Fibroblast of peridontal ligament (primary cell): Measurements from ENCODE around the gene JOSD2.
A peak's percentile ranks its signal among the peaks of the same experiment; 100 is the strongest.
"Not testable (repeated sequence)": the region's sequence is repeated elsewhere in the genome, so short reads cannot be mapped to it uniquely, and the experiment has no call there.

Experiments used
- DNase-seq: peaks from one replicate; pipeline ENCODE4 v3.0.0-alpha.2; 2010; ENCODE audit errors: extremely low read depth

Gene JOSD2

DNA sequence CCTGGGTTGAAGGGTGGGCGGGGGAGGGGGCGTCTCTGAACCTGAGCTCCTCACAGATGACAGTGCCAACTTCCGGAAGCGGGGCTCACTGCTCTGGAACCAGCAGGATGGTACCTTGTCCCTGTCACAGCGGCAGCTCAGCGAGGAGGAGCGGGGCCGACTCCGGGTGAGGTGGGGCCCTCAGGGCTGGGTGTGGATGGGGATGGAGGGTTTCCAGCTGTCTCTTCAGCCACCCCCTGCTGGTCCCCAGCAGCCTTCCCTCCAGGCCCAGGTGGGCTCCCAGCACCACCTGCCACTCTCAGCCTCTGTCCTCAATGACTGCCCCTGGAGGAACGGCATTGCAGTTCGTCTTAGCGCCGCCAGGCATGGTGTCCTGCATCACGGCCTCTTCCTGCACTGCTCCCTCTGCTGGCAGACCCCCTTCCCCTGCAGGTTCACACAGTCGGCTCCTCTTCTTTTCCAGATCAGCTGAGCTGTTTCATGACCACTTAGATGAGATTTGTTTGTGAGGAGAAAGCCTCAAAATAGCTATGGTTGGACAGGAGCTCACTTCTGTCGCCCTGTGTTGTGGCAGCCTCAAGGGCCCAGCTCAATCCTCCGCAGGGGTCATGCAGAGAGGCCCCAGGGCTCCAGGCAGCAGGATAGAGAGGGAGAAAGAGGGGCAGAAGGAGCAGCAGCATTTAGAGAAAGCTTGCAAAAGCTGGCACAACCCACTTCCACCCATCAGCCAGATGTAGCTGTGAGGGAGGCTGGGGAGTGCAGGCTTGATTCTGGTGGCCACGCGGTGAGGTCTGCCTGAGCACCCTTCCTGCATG, 31.9 kb downstream of the JOSD2 start:
- DNase-seq = peak; percentile 22

DNA sequence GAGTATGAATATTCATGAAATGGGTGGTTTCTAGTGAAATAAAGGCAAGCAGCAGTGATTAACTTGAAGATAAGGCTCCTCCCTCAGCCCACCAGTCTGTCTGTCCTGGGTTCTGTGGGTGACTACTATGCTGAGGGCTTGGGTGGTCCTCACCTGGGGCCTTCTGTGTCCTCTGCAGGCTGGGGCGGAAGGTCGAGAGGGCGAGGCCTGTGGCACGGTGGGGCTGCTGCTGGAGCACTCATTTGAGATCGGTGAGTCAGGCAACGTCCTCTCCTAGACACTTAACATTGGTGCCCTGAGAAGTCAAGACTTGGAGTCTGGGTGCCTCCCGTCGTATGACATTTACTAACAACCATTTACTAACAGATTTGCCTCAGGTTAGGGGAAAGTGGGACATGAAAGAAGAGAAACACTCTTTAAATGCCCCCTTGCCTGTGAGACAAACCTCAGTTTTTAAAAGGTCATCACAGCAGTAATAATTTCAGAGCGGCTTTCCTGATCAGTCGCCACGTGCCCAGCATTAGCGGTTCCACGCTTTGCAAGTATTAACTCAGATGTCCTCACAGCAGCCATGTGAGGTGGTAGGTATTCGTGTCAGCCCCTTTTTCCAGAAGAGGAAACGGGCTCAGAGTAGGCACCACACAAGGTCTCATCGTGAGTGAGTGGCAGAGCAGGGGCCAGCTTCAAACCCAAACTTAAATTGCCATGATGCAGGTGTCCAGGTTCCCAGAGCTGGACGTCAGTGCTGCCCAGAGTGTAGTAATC, 33.1 kb downstream of the JOSD2 start:
- no peak for DNase-seq

DNA sequence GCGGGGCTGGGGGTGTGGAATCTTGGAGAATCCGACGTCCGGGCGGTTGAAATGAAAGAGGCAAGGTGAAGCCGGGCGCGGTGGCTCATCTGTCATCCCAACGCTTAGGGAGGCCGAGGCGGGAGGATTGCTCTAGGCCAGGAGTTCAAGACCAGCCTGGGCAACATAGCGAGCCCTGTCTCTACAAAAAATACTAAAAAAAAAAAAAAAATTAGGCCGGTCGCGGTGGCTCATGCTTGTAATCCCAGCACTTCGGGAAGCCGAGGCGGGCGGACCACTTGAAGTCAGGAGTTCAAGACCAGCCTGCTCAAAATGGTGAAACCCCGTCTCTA, 34.1 kb downstream of the JOSD2 start:
- DNase-seq = no peak

DNA sequence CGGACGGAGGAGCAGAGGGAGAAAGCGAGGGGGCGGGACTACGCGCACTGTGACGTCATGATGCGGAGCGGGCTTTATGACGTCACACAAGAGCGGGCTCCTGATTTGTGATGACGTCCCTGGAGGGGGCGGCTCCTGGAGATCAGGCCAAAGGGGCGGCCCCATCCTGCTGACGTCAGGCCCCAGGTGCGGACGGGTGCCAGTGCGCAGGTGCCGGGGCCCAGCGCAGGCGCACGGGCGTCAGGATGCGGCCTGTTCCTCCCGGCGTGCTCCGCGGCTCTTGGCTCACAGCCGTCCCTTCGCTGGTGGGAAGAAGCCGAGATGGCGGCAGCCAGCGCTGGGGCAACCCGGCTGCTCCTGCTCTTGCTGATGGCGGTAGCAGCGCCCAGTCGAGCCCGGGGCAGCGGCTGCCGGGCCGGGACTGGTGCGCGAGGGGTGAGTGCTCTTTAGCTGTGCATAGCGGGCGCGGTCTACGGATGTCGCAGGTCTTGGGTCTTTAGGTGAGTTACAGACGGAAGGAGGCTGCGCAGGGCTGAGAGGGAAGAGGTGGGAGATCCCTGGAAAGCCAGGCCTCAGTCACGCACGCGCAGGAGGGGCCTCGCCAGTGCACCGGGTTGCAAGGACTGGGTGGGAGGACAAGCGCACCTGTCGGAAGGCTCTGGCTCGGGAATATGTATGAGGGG, 34.6 kb downstream of the JOSD2 start, which contains the start of the genes EMC10 and GARIN5A:
Gene EMC10 (plus strand): TSS at position 284 of the 683 bp plus-strand sequence. CDS start 38 bp downstream, at position 322.
Gene GARIN5A (minus strand): TSS at position 625 of the 683 bp plus-strand sequence. CDS start 460 bp downstream, at position 165.
- DNase-seq = peak; percentile 88

- DNase-seq = no peak
Observed at GRCh38 chr19:50475736-50476223, 35.2 kb downstream of the JOSD2 start.

DNA sequence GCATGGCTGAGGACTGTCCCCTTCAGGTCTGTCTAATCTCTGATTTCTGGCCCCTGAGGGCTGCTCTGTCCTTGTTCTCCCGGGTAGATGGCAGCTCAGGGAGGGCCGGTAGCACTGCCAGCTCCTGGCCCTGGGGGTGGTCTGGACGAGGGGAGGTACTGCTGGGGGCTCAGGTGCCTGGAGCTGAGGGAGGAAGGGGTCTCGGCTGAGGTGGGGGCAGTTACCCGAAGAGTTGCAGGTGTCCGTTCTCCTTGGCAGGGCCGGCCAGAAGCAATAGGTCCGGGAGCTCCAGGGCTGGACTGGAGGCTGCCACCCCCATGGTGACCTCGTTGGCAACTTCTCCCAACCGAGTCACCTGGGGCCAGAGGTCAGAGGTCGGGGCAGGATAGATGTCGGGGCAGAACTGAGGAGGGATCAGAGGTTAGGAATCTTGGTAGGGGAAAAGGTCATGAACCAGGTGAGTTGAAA, 35.9 kb downstream of the JOSD2 start:
- DNase-seq = no peak

DNA sequence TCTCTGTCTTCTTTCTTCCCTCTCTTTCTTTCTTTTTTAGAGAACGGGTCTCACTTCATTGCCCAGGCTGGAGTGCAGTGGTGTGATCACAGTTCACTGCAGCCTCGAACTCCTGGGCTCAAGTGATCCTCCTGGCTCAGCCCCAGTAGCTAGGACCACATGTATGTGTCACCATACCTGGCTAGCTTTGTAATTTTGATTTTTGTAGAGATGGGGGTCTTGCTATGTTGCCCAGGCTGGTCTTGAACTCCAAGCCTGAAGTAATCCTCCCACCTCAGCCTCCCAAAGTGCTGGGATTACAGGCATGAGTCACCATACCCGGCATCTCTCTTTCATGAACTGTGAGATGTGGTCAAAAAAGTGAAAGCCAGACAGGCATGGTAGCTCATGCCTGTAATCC, 37.7 kb downstream of the JOSD2 start:
- not testable (repeated sequence) for DNase-seq

GRCh38 chr19:50468818-50469217, 42.2 kb downstream of the JOSD2 start:
- DNase-seq = no peak

DNA sequence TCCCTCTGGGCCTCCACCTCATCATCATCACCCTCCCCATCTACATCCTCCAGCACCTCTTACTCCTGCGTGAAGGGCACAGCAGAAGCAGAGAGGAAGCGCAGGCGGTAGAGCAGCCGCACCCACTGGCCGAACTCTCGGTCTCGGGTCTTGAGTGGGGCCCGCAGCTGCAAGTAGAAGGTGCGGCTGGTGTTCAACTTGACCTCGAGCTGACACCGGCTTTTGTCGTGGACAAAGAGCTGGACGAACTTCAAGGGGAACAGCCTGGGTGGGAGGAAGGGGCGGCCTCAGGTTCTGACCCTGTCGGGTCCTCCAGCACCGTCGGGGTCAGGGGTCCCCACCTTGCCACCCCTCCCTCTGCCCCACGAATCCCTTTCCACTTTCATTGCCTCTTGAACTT, 43.4 kb downstream of the JOSD2 start:
- DNase-seq = no peak

- no peak for DNase-seq
Observed at GRCh38 chr19:50466706-50467039, 44.3 kb downstream of the JOSD2 start.

DNA sequence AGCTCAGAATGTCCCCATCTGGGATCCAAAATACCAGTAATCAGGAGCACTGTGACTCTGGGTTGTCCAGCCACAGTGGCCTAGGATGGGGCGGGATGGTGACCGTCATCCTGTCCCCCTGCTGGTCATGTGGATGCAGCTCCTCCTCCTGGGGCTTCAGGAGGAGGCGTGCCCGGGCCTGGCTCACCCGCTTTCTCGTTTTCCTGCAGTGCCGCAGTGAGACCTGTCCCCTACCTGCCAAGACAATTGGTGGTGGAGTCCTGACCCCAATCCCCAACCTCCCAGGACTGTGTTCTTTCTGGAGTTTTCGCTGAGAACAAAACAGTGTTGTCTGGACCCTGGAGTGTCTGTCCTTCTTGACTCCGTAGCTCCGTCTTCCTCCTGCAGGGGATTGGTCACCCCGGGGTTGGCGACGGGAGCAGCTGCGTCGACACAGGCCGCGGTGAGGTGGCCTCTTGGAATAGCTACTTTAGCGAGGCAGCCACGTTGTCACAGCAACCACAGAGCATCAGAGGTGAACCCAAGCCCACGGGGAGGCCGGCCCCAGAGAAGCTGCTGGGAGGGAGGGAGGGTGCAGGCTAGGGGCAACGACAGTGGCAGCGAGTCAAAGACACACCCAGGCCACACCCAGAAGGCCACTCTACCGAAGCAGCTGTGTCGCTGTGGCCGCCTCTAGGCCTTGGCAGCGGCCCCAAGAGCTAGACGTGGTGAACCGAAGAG, 44.8 kb downstream of the JOSD2 start:
- DNase-seq = no peak

DNA sequence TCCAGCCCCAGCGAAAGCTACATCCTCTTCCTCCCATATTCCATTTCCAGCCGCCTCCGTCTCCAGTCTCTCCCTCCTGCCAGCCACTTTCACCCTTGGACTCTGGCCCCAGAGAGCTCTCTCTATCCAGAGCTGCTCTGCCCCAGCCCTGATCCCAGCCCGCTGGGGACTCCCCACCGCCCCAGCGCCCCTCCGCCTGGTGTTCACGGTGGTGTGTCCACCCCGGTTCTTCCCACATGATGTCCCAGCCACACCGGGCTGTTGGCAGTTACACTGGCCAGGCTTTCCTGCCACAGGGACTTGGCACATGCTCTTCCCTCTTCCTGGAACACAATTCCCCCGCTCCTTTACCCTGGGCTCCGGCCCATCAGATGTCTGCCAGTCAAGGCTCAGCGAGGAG, 46.0 kb downstream of the JOSD2 start:
- no peak for DNase-seq

DNA sequence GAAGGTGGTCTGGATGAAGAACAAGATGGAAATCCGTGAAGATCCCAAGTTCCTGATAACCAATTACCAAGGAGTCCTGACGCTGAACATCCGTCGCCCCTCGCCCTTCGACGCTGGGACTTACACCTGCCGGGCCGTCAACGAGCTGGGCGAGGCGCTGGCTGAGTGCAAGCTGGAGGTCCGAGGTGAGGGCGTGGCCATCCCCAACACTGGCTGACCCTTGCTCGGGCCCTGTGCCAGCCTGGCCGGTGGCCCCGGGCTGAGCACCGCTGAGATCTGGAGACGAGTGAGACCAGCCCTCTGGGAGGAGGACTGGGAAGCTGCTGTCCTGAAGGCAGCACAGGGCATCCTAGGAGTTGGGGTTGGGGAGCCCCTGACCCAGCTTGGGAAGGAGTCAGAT, 46.6 kb downstream of the JOSD2 start:
- no peak for DNase-seq

DNA sequence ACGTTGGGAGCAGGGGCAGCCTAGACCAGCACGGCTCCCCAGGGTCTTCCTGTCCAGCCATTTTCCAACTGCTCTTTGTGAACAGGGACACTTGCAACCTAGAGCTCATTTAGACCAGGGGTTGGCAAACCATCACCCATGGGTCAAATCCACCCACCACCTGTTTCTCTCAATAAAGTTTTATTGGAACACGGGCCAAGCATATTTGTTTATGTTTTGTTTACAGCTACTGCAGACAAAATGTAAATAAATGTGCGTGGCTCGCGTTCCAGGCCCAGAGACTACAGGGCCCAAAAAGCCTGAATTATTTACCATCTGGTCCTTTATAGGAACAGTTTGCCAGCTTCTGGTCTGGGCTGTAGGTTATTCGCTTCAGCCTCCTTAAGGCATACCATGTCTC, 48.0 kb downstream of the JOSD2 start:
- DNase-seq = no peak

DNA sequence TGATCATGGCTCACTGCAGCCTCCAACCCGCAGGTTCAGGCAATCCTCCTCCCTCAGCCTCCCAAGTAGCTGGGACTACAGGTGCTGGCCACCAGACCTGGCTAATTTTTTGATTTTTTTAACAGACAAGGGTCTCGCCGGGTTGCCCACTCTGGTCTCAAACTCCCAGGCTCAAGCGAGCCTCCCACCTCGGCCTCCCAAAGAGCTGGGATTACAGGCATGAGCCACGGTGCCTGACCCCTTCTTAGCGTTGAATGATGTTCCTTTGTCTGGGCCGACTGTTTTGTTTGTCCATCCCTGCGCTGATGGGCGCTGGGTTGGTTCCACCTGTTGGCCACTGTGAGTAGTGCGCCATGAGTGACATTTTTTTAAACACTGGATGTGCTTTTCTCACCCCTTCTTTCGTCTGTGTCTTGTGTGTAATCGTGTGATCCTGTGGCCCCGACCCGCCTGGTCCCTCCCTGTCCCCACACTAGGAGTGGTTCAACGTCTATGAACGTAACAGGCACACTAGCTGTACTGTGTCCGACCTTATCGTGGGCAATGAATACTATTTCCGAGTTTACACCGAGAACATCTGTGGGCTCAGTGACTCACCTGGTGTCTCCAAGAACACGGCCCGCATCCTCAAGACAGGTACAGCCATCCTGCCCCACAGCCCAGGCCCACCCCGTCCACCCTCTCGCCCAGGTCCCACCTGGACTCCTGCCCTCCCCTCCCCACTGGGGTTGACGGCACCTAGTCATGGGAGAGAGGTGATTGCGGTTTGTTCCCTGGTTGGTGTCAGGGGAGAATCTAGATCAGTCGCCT, 49.7 kb downstream of the JOSD2 start:
- peak; percentile 69 for DNase-seq

GRCh38 chr19:50460161-50460765, 50.7 kb downstream of the JOSD2 start:
- DNase-seq = peak; percentile 40

DNA sequence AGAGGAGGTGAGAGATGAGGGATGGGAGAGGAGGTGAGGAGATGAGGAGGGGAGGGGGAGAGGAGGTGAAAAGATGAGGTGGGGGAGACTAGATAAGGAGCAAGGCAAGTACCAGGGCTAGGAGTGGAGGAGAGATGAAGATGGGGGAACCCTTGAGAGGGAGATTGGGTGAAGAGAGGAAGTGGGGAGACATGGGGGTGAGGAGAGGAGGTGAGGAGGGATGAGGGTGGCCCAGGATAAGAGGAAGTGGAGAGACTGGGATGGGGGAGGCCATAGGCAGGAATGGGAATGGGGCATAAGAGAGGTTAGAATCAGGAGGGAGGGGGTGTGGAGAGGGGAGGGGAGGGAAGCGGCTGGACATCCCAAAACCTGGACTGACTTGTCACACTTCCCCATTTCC, 51.4 kb downstream of the JOSD2 start:
- DNase-seq = no peak

GRCh38 chr19:50459067-50459456, 51.9 kb downstream of the JOSD2 start:
- no peak for DNase-seq

DNA sequence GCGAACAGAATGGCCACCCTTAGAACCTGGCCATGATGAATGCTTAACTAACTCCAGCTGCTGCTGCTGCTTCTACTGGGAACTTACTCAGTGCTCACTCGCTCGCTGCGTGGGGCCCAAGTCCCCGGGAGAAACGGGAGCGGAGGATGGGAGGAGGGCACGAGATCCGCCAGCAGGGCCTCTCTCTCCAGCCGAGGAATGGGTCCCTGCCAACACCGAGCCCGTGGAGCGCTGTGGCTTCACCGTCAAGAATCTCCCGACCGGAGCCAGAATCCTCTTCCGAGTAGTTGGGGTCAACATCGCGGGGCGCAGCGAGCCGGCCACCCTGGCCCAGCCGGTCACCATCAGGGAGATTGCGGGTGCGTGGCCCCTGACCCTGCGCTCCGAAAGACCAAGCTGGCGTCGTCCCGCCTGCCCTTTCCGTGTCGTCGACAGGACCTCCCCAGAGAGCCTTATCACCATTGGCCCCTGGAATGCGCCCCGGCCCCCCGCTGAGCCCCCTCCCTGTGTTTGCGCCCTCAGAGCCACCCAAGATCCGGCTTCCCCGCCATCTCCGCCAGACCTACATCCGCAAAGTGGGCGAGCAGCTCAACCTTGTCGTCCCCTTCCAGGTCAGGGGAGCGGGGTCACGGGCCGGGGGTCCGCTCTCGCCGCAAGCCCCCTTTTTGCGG, 52.5 kb downstream of the JOSD2 start:
- peak; percentile 33 for DNase-seq

DNA sequence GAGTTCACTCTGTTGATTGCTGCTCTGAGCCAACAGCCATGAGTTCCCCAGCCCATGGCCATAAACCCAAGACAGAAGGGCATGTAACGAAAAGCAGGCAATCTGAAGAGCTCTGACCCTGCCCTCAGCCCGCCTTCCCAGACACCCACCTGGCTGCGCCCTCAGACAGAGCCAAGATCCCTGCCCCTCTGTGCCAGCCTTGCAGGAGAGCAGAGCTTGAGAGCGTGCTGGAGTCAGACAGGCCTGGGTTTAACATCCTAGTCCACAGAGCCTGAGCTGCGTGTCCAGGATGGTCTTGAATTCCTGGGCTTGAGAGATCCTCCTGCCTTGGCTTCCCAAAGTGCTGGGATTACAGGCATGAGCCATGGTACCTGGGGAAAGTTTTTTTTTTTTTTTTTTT, 53.7 kb downstream of the JOSD2 start:
- DNase-seq = no peak
